ENCODE measurements around the gene KCNJ13.

Gene KCNJ13

DNA sequence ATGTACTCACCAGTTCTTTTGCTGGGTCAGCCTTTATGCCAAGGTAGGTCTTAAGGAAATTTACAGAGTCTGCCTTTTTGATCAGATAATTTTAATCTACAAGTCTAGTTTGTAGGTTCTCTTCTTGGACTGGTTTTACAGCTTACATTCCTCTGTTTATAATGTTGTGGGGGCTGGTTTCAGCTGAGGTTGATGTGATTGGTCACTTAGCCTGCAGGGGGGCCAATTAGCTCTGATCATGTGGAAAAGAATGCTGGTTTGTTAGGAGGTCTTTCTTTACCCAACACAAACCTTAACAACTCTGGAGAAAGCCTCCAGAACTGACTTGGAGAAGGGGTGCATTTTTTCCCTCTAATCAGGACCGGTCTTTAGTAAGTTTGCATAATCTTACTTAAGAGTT is at the start of gene KCNJ13:
Gene KCNJ13, minus strand, starts transcription at position 131 of the 400 bp plus-strand sequence. CDS start 5,203 bp downstream, outside the sequence.
- DNase-seq (ENCODE audit: low read depth) = no peak

- no peak for DNase-seq (ENCODE audit: low read depth)
Measured at GRCh38 chr2:232817756-232818155, 41.4 kb upstream of the KCNJ13 start.

- no peak for DNase-seq (ENCODE audit: low read depth)
Measured at GRCh38 chr2:232816657-232817056, 40.3 kb upstream of the KCNJ13 start.

GRCh38 chr2:232815569-232815968 is 39.2 kb upstream of the KCNJ13 start:
- DNase-seq (ENCODE audit: low read depth) = no peak

- DNase-seq (ENCODE audit: low read depth) = no peak
Measured at GRCh38 chr2:232810444-232810843, 34.1 kb upstream of the KCNJ13 start.

- no peak for DNase-seq (ENCODE audit: low read depth)
Measured at GRCh38 chr2:232809349-232810124, 33.2 kb upstream of the KCNJ13 start.

- DNase-seq (ENCODE audit: low read depth) = no peak
Measured at GRCh38 chr2:232802091-232802490, 25.7 kb upstream of the KCNJ13 start.

DNA sequence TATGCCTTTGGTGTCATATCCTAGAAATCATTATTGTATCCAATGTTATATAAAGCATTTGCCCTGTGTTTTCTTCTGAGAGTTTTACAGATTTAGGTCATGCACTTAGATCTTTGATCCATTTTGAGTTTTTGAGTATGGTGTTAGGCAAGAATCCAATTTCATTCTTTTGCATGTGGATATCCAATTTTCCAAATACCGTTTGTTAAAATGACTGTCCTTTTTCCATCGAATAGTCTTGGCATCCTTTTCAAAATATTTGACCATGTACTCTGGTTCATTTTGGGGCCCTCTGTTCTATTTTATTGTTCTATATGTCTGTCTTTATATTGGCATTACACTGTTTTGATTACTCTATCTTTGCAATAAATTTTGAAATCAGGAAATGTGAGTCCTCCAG is 23.8 kb upstream of the KCNJ13 start:
- no peak for DNase-seq (ENCODE audit: low read depth)

DNA sequence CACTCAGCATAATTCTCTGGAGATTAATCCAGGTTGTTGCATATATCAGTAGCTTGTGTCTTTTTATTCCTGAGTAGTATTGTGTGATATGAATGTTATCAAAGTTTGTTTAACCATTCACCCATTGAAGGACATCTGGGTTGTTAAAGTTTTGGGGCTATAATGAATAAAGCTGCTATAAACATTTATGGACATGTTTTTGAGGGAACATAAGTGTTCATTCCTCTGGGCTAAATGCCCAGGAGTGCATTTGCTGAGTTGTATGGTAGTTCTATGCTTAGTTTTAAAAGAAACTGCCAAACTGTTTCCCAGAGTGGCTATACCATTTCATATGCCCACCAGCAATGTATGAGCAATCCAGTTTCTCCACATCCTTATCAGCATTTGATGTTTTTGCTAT is 21.8 kb upstream of the KCNJ13 start:
- DNase-seq (ENCODE audit: low read depth) = no peak

- no peak for DNase-seq (ENCODE audit: low read depth)
Measured at GRCh38 chr2:232795920-232796319, 19.6 kb upstream of the KCNJ13 start.

DNA sequence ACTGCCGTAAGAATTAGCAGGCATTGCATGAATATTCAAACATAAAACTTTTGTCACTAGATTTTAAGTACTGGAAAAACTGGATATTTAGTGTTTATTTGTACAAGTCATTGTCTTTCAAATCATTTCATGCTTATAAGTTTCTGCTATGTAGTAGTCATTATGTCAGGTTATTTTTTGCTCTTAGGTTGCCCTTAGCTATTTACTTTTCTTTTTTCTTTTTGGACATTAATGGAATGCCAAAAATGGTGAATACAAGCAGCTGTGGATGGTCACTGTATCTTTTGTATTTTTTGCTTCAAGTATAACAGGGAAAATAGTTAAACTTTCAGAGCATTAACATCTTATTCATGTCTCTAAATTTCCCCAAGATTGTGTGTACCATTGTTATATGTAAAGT is 18.6 kb upstream of the KCNJ13 start:
- DNase-seq (ENCODE audit: low read depth) = no peak

DNA sequence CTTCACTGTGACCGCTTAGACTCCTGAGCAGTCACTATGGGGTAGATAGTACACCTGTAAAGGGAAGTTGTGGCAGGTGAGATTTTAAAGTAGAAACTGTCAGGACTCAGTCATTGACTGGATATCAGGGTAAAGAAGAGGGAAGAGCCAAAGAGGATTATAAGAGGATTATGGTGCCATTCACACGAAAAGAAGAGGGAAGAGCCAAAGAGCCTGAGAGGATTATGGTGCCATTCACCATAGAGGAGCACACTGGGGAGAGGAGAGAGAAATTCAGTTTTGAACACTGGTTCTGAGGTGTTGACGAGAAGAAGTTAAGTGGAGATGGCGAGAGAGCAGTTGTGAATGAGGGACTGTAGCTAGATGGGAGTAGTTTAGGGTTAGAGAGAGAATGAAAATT is 16.9 kb upstream of the KCNJ13 start:
- no peak for DNase-seq (ENCODE audit: low read depth)

- no peak for DNase-seq (ENCODE audit: low read depth)
Measured at GRCh38 chr2:232791518-232791917, 15.2 kb upstream of the KCNJ13 start.

GRCh38 chr2:232789082-232789481 is 12.7 kb upstream of the KCNJ13 start:
- DNase-seq (ENCODE audit: low read depth) = no peak

DNA sequence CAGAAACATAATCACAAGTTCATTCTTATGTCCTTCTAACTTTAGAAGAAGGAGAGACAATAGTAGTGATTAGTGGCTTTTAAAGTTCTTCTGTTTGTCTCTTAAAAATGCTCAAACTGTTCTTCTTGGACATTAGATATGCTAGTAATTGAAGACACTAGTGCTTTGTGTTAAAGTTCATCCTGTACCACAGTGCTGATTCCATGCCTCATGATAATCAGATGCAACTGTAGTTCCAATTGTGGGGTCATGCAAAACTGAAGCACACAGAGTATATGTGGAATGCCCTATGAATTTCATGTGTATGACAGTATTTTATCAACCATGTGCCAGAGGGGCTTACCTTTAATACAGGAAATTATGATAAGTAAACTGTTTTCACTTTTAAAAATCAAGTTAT is 11.4 kb upstream of the KCNJ13 start:
- DNase-seq (ENCODE audit: low read depth) = no peak

DNA sequence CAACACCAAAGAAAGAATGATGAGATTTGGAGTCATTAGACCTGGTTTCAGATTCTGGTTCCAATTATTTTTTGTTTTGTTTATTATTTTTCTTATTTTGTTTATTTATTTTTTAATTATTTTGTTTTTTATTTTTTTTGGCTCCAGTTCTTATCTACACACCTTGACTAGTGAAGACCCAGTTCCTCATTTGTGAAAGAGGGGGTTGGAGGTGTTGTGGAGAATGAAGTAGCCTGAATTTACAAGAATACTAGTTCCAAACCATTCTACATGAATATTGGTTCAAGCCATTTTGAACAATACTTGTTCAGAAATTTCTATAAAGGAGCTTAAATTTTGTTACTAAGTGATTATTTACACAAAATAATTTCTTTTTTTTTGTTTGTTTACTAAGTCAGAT is 6.9 kb upstream of the KCNJ13 start:
- no peak for DNase-seq (ENCODE audit: low read depth)

DNA sequence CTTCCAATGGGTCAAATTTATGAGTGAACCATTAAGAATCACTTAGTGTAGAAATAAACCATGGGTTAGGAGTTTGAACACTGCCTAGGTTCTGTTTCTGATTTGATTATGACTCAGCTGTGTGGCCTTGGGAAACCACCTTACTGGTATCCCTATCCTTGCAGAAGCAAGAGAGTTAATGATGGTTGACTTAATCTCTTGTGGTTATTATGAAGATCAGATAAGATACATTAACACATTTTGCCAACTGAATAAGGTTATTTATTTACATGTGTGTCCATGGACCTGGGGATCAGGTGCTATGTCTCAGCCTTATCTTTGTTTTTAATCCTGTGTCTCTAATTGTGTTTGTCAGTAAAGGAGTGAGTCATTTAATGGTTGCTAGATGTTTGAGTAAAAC is 5.4 kb upstream of the KCNJ13 start:
- no peak for DNase-seq (ENCODE audit: low read depth)

GRCh38 chr2:232779934-232780333 is 3.6 kb upstream of the KCNJ13 start:
- no peak for DNase-seq (ENCODE audit: low read depth)

DNA sequence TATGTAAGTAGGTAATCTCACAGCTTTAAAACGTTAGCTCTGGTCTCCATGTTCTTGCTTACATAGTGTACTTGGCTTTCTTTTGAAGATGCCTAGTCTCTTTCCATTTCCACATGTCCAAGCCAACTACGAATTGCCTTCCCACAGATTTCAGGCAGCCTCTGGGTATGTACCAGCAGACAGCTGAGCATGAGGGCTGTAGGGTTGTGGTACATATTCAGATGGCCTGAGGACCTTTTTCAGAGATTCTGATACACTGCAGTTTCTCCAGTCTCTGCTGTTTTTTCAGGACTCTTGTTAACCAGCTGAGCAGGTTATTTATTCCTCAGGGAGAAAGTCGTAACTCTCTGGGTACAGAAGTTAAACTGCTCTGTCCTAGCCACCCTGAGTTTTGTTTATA is 3.1 kb upstream of the KCNJ13 start:
- DNase-seq (ENCODE audit: low read depth) = no peak

DNA sequence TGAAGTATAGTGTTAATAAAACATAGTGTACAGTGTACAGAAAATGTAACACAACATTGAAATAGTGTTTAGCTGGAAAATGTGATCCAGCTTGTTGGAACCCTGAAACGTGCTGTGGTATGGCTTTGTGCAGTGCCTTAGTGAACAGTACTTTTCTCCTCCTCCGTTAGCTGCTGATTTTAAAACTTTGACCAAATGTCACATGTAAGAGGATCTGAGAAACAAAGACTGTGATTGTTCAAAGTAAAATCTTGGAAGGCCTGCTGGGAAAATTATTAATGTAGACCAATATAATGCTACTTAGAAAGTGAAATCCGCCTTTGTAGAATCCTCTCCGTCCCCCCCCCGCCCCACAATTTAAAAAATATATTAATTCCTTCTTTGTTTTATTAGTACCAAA is 911 bp upstream of the KCNJ13 start:
- DNase-seq (ENCODE audit: low read depth) = no peak

DNA sequence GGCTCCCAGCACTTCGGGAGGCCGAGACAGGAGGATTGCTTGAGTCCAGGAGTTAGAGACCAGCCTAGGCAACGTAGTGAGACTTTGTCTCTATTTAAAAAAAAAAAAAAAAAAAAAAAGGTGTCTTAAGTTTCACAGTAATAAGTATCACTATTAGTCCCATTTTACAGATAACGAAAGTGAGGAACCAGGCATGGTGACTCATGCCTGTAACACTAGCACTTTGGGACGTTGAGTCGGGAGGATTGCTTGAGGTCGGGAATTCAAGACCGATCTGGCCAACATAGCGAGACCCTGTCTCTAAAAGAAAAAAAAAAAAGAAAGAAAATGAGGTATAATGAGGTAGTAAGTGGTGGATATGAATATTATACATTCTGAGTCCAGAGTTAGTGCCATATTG is 2.5 kb downstream of the KCNJ13 start:
- no peak for DNase-seq (ENCODE audit: low read depth)

DNA sequence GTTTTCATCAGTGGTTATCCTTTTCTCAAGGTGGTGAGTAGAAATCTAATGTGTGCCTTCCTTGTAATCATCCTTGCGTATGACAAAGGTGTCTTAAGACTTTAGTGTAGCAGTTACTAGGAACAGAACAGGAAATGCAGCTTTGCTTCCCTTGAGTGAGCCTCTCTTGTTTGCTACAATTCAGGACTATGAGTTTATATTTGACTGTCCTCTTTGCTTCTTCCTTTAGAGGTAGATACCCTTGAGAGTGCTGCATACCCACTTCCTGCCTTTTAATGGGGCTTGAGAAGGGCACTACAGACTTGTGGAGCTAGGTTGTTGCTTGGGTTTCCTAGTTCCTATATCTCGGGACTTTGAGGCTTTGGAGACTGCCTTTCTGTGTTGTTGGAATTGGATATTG is 3.8 kb downstream of the KCNJ13 start:
- DNase-seq (ENCODE audit: low read depth) = no peak

DNA sequence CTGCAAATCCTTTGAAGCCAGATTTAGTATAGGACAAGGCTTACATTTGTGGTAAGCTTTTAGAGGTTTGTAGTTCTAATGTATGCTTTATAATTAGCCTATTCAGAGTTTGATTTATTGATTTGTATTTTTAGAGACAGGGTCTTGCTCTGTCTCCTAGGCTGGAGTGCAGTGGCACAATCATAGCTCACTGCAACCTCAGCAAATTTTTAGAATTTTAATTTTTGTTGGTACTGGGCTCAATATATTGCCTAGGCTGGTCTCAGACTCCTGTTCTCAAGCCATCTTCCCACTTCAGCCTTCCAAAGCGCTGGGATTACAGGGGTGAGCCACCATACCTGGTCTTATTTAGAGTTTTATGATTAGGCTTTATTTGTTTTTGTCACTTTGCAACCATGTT is 4.5 kb downstream of the KCNJ13 start:
- no peak for DNase-seq (ENCODE audit: low read depth)

DNA sequence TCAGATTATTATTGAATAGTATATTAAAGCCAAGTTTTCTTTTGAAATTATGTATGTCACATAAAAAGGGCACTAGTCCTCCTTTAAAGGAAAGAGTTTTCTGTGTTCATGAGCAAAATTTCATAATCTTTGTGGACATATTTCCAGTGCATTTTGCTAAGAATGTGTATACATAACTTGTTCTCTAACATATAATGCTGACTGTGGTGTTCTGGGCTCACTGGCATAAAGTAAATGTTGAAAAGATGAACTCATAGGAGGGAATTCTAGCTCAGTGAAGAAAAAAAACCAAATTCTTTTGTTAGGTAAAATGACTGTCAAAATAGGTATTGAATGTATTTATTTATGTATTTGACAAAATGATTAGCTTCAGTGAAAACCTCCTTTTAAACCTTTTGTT is 6.2 kb downstream of the KCNJ13 start:
- DNase-seq (ENCODE audit: low read depth) = no peak
